NB4 (cell line): ENCODE measurements around the gene RASGRP3.

Experiments used
- POLR2A ChIP-seq: IDR thresholded peaks from 2 replicates; pipeline ENCODE4 v1.6.1; 2011; ENCODE audit warnings: mild to moderate bottlenecking; ENCODE audit not compliant: insufficient read length; ENCODE audit errors: extremely low read depth
- TF ChIP-seq, protein P1 (sequence below): IDR thresholded peaks from one replicate; pipeline ENCODE4 v1.5.1; 2012; ENCODE audit warnings: low read depth, low read length

DNA sequence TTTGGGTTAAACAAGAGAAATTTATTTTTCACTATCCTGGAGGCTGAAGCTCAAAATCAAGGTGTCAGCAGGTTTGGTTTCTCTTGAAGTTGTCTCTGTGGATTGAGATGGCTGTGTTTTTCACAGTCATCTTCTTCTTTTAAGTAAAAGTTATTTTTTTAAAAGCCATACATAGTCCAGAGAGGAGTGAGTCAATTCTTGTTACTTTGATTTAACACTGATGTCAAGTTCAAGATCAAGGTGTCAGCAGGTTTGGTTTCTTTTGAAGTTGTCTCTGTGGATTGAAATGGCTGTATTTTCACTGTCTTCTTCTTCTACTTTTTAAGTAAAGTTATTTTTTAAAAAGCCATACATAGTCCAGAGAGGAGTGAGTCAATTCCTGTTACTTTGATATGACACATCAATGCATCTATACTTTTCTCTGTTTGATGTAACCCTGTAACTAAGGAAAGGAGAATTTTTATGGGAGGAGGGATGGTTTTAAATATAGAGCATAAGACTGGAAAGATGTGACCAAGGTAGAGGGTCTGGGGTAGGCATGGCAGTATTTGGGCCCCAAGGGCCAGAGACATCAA, 22.5 kb upstream of the RASGRP3 start:
- TF ChIP-seq, protein P1, sequence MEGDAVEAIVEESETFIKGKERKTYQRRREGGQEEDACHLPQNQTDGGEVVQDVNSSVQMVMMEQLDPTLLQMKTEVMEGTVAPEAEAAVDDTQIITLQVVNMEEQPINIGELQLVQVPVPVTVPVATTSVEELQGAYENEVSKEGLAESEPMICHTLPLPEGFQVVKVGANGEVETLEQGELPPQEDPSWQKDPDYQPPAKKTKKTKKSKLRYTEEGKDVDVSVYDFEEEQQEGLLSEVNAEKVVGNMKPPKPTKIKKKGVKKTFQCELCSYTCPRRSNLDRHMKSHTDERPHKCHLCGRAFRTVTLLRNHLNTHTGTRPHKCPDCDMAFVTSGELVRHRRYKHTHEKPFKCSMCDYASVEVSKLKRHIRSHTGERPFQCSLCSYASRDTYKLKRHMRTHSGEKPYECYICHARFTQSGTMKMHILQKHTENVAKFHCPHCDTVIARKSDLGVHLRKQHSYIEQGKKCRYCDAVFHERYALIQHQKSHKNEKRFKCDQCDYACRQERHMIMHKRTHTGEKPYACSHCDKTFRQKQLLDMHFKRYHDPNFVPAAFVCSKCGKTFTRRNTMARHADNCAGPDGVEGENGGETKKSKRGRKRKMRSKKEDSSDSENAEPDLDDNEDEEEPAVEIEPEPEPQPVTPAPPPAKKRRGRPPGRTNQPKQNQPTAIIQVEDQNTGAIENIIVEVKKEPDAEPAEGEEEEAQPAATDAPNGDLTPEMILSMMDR, result no peak
- TF ChIP-seq POLR2A, result no peak
